ENCODE data around the gene SLC5A11. TPM values are rescaled to one million over a fixed set of nuclear protein-coding genes. Genes with fewer than 3 reads are reported as not detected.

SLC5A11 gene
- total and polyA plus RNA-seq, 4 donors, result 0.15 to 4.1 (median 0.92) TPM

DNA sequence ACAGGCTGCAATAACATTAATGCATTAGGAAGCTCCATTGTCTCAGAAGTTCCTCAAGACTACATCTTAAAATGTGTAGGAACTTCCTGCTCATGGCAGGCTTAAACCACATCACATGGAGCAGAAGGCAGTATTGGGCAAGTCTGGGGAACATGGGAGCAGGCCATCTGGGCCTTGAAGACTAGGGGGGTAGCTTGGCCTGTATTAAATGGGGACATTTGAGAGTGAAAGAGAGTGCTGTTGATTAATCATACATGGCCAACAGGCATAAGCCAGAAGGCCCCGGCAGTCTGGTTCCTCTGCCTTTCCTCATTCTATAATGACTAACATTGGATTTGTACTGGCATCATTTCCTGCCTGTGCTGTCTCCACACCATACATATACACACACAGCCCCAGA is 25.2 kb upstream of the SLC5A11 start:
- DNase-seq (ENCODE audit: low spot score), result no peak
- H3K36me3 ChIP-seq (ENCODE audit: control insufficient read depth in 4 of 4, insufficient read depth in 3 of 4, low read depth in 1 of 4, low read length in 3 of 4), result peaks cover 18 to 72% (median 68%) of the 10 kb centered on the region in 4 donors
- 81% methylated on average over 1 of the region's 1 CpG for WGBS
- no peak overlapping the region for H3K27ac ChIP-seq (ENCODE audit: low read depth in 1 of 2, low read length in 2 of 2)
- H3K4me1 ChIP-seq (ENCODE audit: control insufficient read depth in 4 of 4, insufficient read depth in 4 of 4, low read length in 3 of 4), result peaks cover 0 to 6% (median 0%) of the 10 kb centered on the region in 4 donors
- H3K9me3 ChIP-seq (ENCODE audit: control insufficient read depth in 4 of 4, low read length in 3 of 4), result no peaks in the 10 kb centered on the region
- TF ChIP-seq NR2F2 (IDR thresholded peaks at IDR 0.05) (no peak), FOXA2 (IDR thresholded peaks at IDR 0.05) (no peak), YY1 (IDR thresholded peaks at IDR 0.05) (no peak), RXRA (IDR thresholded peaks at IDR 0.05) (no peak), HNF4A (conservative IDR thresholded peaks at IDR 0.05) (no peak), TAF1 (conservative IDR thresholded peaks at IDR 0.05) (no peak), FOXA1 (IDR thresholded peaks at IDR 0.05) (no peak), HNF4G (IDR thresholded peaks at IDR 0.05) (no peak), SP1 (IDR thresholded peaks at IDR 0.05) (no peak)
- TF ChIP-seq, protein P1, sequence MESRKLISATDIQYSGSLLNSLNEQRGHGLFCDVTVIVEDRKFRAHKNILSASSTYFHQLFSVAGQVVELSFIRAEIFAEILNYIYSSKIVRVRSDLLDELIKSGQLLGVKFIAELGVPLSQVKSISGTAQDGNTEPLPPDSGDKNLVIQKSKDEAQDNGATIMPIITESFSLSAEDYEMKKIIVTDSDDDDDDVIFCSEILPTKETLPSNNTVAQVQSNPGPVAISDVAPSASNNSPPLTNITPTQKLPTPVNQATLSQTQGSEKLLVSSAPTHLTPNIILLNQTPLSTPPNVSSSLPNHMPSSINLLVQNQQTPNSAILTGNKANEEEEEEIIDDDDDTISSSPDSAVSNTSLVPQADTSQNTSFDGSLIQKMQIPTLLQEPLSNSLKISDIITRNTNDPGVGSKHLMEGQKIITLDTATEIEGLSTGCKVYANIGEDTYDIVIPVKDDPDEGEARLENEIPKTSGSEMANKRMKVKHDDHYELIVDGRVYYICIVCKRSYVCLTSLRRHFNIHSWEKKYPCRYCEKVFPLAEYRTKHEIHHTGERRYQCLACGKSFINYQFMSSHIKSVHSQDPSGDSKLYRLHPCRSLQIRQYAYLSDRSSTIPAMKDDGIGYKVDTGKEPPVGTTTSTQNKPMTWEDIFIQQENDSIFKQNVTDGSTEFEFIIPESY (IDR thresholded peaks at IDR 0.05), result no peak
- TF ChIP-seq, protein P2, sequence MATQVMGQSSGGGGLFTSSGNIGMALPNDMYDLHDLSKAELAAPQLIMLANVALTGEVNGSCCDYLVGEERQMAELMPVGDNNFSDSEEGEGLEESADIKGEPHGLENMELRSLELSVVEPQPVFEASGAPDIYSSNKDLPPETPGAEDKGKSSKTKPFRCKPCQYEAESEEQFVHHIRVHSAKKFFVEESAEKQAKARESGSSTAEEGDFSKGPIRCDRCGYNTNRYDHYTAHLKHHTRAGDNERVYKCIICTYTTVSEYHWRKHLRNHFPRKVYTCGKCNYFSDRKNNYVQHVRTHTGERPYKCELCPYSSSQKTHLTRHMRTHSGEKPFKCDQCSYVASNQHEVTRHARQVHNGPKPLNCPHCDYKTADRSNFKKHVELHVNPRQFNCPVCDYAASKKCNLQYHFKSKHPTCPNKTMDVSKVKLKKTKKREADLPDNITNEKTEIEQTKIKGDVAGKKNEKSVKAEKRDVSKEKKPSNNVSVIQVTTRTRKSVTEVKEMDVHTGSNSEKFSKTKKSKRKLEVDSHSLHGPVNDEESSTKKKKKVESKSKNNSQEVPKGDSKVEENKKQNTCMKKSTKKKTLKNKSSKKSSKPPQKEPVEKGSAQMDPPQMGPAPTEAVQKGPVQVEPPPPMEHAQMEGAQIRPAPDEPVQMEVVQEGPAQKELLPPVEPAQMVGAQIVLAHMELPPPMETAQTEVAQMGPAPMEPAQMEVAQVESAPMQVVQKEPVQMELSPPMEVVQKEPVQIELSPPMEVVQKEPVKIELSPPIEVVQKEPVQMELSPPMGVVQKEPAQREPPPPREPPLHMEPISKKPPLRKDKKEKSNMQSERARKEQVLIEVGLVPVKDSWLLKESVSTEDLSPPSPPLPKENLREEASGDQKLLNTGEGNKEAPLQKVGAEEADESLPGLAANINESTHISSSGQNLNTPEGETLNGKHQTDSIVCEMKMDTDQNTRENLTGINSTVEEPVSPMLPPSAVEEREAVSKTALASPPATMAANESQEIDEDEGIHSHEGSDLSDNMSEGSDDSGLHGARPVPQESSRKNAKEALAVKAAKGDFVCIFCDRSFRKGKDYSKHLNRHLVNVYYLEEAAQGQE (IDR thresholded peaks at IDR 0.05), result no peak
- TF ChIP-seq, protein P3, sequence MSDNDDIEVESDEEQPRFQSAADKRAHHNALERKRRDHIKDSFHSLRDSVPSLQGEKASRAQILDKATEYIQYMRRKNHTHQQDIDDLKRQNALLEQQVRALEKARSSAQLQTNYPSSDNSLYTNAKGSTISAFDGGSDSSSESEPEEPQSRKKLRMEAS (IDR thresholded peaks at IDR 0.05), result no peak
- H3K9ac ChIP-seq (ENCODE audit: low read depth in 1 of 2, low read length in 2 of 2), result no peak overlapping the region
- no peak overlapping the region for H3K4me3 ChIP-seq (ENCODE audit: low read depth in 1 of 3, low read length in 3 of 3)
- H3K27me3 ChIP-seq (ENCODE audit: control insufficient read depth in 4 of 4, insufficient read depth in 4 of 4, low read length in 3 of 4), result no peaks in the 10 kb centered on the region

DNA sequence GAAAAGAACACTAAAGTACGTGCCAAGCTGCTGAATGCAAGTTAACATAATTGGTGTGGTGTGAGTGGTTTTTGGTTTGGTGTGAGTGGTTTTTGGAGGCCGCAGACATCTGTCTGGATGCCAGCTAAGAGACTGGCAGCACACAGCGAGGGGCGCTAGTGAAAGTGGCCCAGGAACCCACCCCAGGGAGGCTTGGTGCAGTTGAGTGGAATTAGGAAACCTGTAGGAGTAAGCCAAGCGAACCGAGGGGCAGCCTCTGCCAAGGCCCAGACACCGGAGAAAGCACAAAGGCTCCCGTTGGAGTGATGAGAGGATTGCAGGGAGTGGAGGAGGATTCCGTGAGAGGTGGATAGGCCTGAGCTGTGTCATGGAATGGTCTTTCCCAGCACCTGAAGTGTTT is 24.6 kb upstream of the SLC5A11 start:
- WGBS, result 98% methylated on average over 9 of the region's 9 CpGs
- no peak overlapping the region for H3K4me3 ChIP-seq (ENCODE audit: low read depth in 1 of 3, low read length in 3 of 3)
- H3K36me3 ChIP-seq (ENCODE audit: control insufficient read depth in 4 of 4, insufficient read depth in 3 of 4, low read depth in 1 of 4, low read length in 3 of 4), result peaks cover 18 to 75% (median 69%) of the 10 kb centered on the region in 4 donors
- no peak for DNase-seq (ENCODE audit: low spot score)
- no peak overlapping the region for H3K27ac ChIP-seq (ENCODE audit: low read depth in 1 of 2, low read length in 2 of 2)
- no peaks in the 10 kb centered on the region for H3K9me3 ChIP-seq (ENCODE audit: control insufficient read depth in 4 of 4, low read length in 3 of 4)
- no peak overlapping the region for H3K9ac ChIP-seq (ENCODE audit: low read depth in 1 of 2, low read length in 2 of 2)
- no peak for TF ChIP-seq TAF1 (conservative IDR thresholded peaks at IDR 0.05)
- no peak for TF ChIP-seq NR2F2 (IDR thresholded peaks at IDR 0.05)
- TF ChIP-seq SP1 (IDR thresholded peaks at IDR 0.05), result no peak
- TF ChIP-seq YY1 (IDR thresholded peaks at IDR 0.05), result no peak
- TF ChIP-seq, protein P4, sequence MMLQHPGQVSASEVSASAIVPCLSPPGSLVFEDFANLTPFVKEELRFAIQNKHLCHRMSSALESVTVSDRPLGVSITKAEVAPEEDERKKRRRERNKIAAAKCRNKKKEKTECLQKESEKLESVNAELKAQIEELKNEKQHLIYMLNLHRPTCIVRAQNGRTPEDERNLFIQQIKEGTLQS (IDR thresholded peaks at IDR 0.05), result no peak
- no peak for TF ChIP-seq HNF4A (conservative IDR thresholded peaks at IDR 0.05)
- TF ChIP-seq, protein P3 (IDR thresholded peaks at IDR 0.05), result no peak
- TF ChIP-seq FOXA1 (IDR thresholded peaks at IDR 0.05), result no peak
- no peak for TF ChIP-seq HNF4G (IDR thresholded peaks at IDR 0.05)
- TF ChIP-seq RXRA (IDR thresholded peaks at IDR 0.05), result no peak
- TF ChIP-seq GABPA (IDR thresholded peaks at IDR 0.05 in 1 of 2, conservative IDR thresholded peaks at IDR 0.05 in 1 of 2), result no peak
- no peaks in the 10 kb centered on the region for H3K27me3 ChIP-seq (ENCODE audit: control insufficient read depth in 4 of 4, insufficient read depth in 4 of 4, low read length in 3 of 4)
- peaks cover 0 to 4% (median 0%) of the 10 kb centered on the region in 4 donors for H3K4me1 ChIP-seq (ENCODE audit: control insufficient read depth in 4 of 4, insufficient read depth in 4 of 4, low read length in 3 of 4)

All from liver (tissue), 9 donors.